Measurements from ENCODE around the gene MSH3. TPM values are rescaled to one million over a fixed set of nuclear protein-coding genes. Genes with fewer than 3 reads are reported as not detected.

The MSH3 gene
- total RNA-seq, 1 donor from 2014 or later = 11.0 TPM

- Histone ChIP-seq H3K9me3 (replicated peaks) (no peaks in the 10 kb centered on the region), H3K4me1 (peaks cover 9% of the 10 kb centered on the region), H3K27me3 (ENCODE audit: low read depth) (no peaks in the 10 kb centered on the region), H3K4me3 (no peak overlapping the region), H3K27ac (replicated peaks) (no peak overlapping the region), H3K36me3 (peaks cover 5% of the 10 kb centered on the region)
- no peak for TF ChIP-seq CTCF (IDR thresholded peaks at IDR 0.05; ENCODE audit: borderline replicate concordance)
- intact Hi-C loops (cut with micrococcal nuclease) = no loop called here
- no peak for DNase-seq
Observed at GRCh38 chr5:80698369-80698768, 43.9 kb downstream of the MSH3 start.

GRCh38 chr5:80701597-80701996 is 47.1 kb downstream of the MSH3 start:
- no peak for TF ChIP-seq CTCF (IDR thresholded peaks at IDR 0.05; ENCODE audit: borderline replicate concordance)
- H3K27ac ChIP-seq (replicated peaks) = no peak overlapping the region
- no peaks in the 10 kb centered on the region for H3K27me3 ChIP-seq (ENCODE audit: low read depth)
- H3K36me3 ChIP-seq = peaks cover 5% of the 10 kb centered on the region
- H3K4me3 ChIP-seq = no peak overlapping the region
- no peaks in the 10 kb centered on the region for H3K9me3 ChIP-seq (replicated peaks)
- no peak for DNase-seq
- H3K4me1 ChIP-seq = peaks cover 17% of the 10 kb centered on the region
- intact Hi-C loops (cut with micrococcal nuclease) = no loop called here

GRCh38 chr5:80703291-80703690 is 48.8 kb downstream of the MSH3 start:
- peaks cover 2% of the 10 kb centered on the region for H3K36me3 ChIP-seq
- no peak overlapping the region for H3K4me3 ChIP-seq
- H3K27ac ChIP-seq (replicated peaks) = no peak overlapping the region
- H3K9me3 ChIP-seq (replicated peaks) = no peaks in the 10 kb centered on the region
- H3K27me3 ChIP-seq (ENCODE audit: low read depth) = no peaks in the 10 kb centered on the region
- peaks cover 27% of the 10 kb centered on the region for H3K4me1 ChIP-seq
- no peak for TF ChIP-seq CTCF (IDR thresholded peaks at IDR 0.05; ENCODE audit: borderline replicate concordance)
- intact Hi-C loops (cut with micrococcal nuclease) = no loop called here
- DNase-seq = no peak

- intact Hi-C loops (cut with micrococcal nuclease) = no loop called here
- DNase-seq = no peak
- Histone ChIP-seq H3K27me3 (ENCODE audit: low read depth) (no peaks in the 10 kb centered on the region), H3K4me3 (no peak overlapping the region), H3K36me3 (peaks cover 4% of the 10 kb centered on the region), H3K9me3 (replicated peaks) (no peaks in the 10 kb centered on the region), H3K27ac (replicated peaks) (no peak overlapping the region), H3K4me1 (peaks cover 27% of the 10 kb centered on the region)
- no peak for TF ChIP-seq CTCF (IDR thresholded peaks at IDR 0.05; ENCODE audit: borderline replicate concordance)
Observed at GRCh38 chr5:80703747-80704146, 49.3 kb downstream of the MSH3 start.

- peaks cover 27% of the 10 kb centered on the region for H3K4me1 ChIP-seq
- no peak for DNase-seq
- H3K4me3 ChIP-seq = no peak overlapping the region
- intact Hi-C loops (cut with micrococcal nuclease) = no loop called here
- H3K9me3 ChIP-seq (replicated peaks) = no peaks in the 10 kb centered on the region
- H3K27me3 ChIP-seq (ENCODE audit: low read depth) = no peaks in the 10 kb centered on the region
- no peak overlapping the region for H3K27ac ChIP-seq (replicated peaks)
- no peak for TF ChIP-seq CTCF (IDR thresholded peaks at IDR 0.05; ENCODE audit: borderline replicate concordance)
- H3K36me3 ChIP-seq = peaks cover 5% of the 10 kb centered on the region
Observed at GRCh38 chr5:80704221-80704620, 49.8 kb downstream of the MSH3 start.
